H9 (cell line): ENCODE results near the gene DNMT3L. TPM values are rescaled to one million over a fixed set of nuclear protein-coding genes. Genes with fewer than 3 reads are reported as not detected.

Experiments
- DNase-seq: peaks from one replicate; pipeline ENCODE4 v3.0.0-alpha.2; 2017
- H2AFZ ChIP-seq: one replicate; pipeline ENCODE4 v1.6.1; 2013; ENCODE audit warnings: mild to moderate bottlenecking, low read length, control low read depth, moderate library complexity
- H2AK5ac ChIP-seq: 2 replicates; pipeline ENCODE4 v1.6.1; 2013; ENCODE audit warnings: low read length, control low read depth, mixed read lengths; ENCODE audit not compliant: insufficient read length
- H2BK120ac ChIP-seq: one replicate; pipeline ENCODE4 v1.6.1; 2013; ENCODE audit warnings: low read depth, mild to moderate bottlenecking, low read length, control low read depth, inconsistent platforms; ENCODE audit not compliant: poor library complexity, severe bottlenecking
- H2BK12ac ChIP-seq: 2 replicates; pipeline ENCODE4 v1.6.1; 2013; ENCODE audit warnings: low read length, control low read depth, mixed read lengths, low read depth; ENCODE audit not compliant: insufficient read length
- H2BK15ac ChIP-seq: 2 replicates; pipeline ENCODE4 v1.6.1; 2013; ENCODE audit warnings: low read depth, low read length, control low read depth
- H2BK20ac ChIP-seq: one replicate; pipeline ENCODE4 v1.6.1; 2013; ENCODE audit warnings: low read depth, mild to moderate bottlenecking, low read length, control low read depth, inconsistent platforms; ENCODE audit not compliant: poor library complexity, severe bottlenecking
- H2BK5ac ChIP-seq: 2 replicates; pipeline ENCODE4 v1.6.1; 2013; ENCODE audit warnings: low read length, control low read depth, mixed read lengths; ENCODE audit not compliant: insufficient read length
- H3K14ac ChIP-seq: 2 replicates; pipeline ENCODE4 v1.6.1; 2013; ENCODE audit warnings: low read length, control low read depth; ENCODE audit not compliant: insufficient read depth
- H3K18ac ChIP-seq: 2 replicates; pipeline ENCODE4 v1.6.1; 2013; ENCODE audit warnings: low read depth, mild to moderate bottlenecking, mixed read lengths, low read length, control low read depth; ENCODE audit not compliant: insufficient read length
- H3K23ac ChIP-seq: 2 replicates; pipeline ENCODE4 v1.6.1; 2013; ENCODE audit warnings: low read length, control low read depth, mixed read lengths, low read depth; ENCODE audit not compliant: insufficient read length
- H3K23me2 ChIP-seq: 2 replicates; pipeline ENCODE4 v1.6.1; 2013; ENCODE audit warnings: low read depth, mild to moderate bottlenecking, mixed read lengths, low read length, control low read depth; ENCODE audit not compliant: insufficient read length, poor library complexity, severe bottlenecking
- H3K27ac ChIP-seq: 2 replicates; pipeline ENCODE4 v1.5.1; 2013; ENCODE audit warnings: low read length, control low read depth, mixed read lengths, low read depth; ENCODE audit not compliant: insufficient read length
- H3K27me3 ChIP-seq: 2 replicates; pipeline ENCODE4 v1.6.1; 2013; ENCODE audit warnings: low read length, control low read depth, inconsistent platforms; ENCODE audit not compliant: insufficient read depth
- H3K4ac ChIP-seq: 2 replicates; pipeline ENCODE4 v1.6.1; 2013; ENCODE audit warnings: low read depth, mild to moderate bottlenecking, control low read depth, inconsistent platforms, low read length, moderate library complexity
- H3K4me1 ChIP-seq: 2 replicates; pipeline ENCODE4 v1.6.1; 2013; ENCODE audit warnings: low read length, control low read depth, inconsistent platforms; ENCODE audit not compliant: insufficient read depth
- H3K4me2 ChIP-seq: 2 replicates; pipeline ENCODE4 v1.6.1; 2013; ENCODE audit warnings: low read length, control low read depth, mixed read lengths; ENCODE audit not compliant: insufficient read length, insufficient read depth
- H3K56ac ChIP-seq: 2 replicates; pipeline ENCODE4 v1.6.1; 2013; ENCODE audit warnings: low read depth, mild to moderate bottlenecking, mixed read lengths, low read length, control low read depth; ENCODE audit not compliant: insufficient read length
- H3K79me1 ChIP-seq: 2 replicates; pipeline ENCODE4 v1.6.1; 2013; ENCODE audit warnings: low read depth, mild to moderate bottlenecking, moderate library complexity, low read length, control low read depth, inconsistent platforms; ENCODE audit not compliant: insufficient read depth, poor library complexity, severe bottlenecking
- H3K79me2 ChIP-seq: 2 replicates; pipeline ENCODE4 v1.6.1; 2013; ENCODE audit warnings: low read length, control low read depth, inconsistent platforms; ENCODE audit not compliant: insufficient read depth
- H3K9ac ChIP-seq: 2 replicates; pipeline ENCODE4 v1.6.1; 2013; ENCODE audit warnings: low read length, control low read depth, mixed read lengths; ENCODE audit not compliant: insufficient read length; ENCODE audit errors: extremely low read depth
- H3K9me3 ChIP-seq: one replicate; pipeline ENCODE4 v1.6.1; 2013; ENCODE audit warnings: low read depth, low read length, inconsistent platforms; ENCODE audit not compliant: control insufficient read depth
- H3T11ph ChIP-seq: one replicate; pipeline ENCODE4 v1.6.1; 2013; ENCODE audit warnings: mild to moderate bottlenecking, low read length, control low read depth, inconsistent platforms
- H4K20me1 ChIP-seq: one replicate; pipeline ENCODE4 v1.6.1; 2013; ENCODE audit not compliant: control insufficient read depth, insufficient read length, insufficient read depth
- H4K5ac ChIP-seq: 2 replicates; pipeline ENCODE4 v1.6.1; 2013; ENCODE audit warnings: low read depth, mild to moderate bottlenecking, mixed read lengths, low read length, control low read depth; ENCODE audit not compliant: insufficient read length
- H4K8ac ChIP-seq: replicated peaks from 2 replicates; pipeline ENCODE4 v1.6.1; 2013; ENCODE audit warnings: low read length, control low read depth, mixed read lengths, low read depth; ENCODE audit not compliant: insufficient read length
- H4K91ac ChIP-seq: 2 replicates; pipeline ENCODE4 v1.6.1; 2013; ENCODE audit warnings: low read depth, mild to moderate bottlenecking, moderate library complexity, mixed read lengths, low read length, control low read depth; ENCODE audit not compliant: insufficient read length
- H3K27ac Mint-ChIP-seq, 3 experiments: 2 replicates in 2 of 3; 3 replicates in 1 of 3; pipeline ENCODE4 v1.8.0; 2020 to 2021; ENCODE audit warnings: mixed read lengths in 3 of 3, mild to moderate bottlenecking in 1 of 3, moderate library complexity in 1 of 3
- H3K27me3 Mint-ChIP-seq: 2 replicates; pipeline ENCODE4 v1.8.0; 2021; ENCODE audit warnings: low read depth, mild to moderate bottlenecking, moderate library complexity, mixed read lengths
- H3K36me3 Mint-ChIP-seq, 3 experiments: 2 replicates in 2 of 3; 3 replicates in 1 of 3; pipeline ENCODE4 v1.8.0; 2020 to 2021; ENCODE audit warnings: low read depth in 3 of 3, mixed read lengths in 3 of 3; ENCODE audit not compliant: insufficient read depth in 1 of 3
- H3K4me1 Mint-ChIP-seq, 2 experiments: 2 replicates each; pipeline ENCODE4 v1.8.0; 2020; ENCODE audit warnings: mixed read lengths in 2 of 2
- H3K4me3 Mint-ChIP-seq, 2 experiments: 2 replicates in 1 of 2; 3 replicates in 1 of 2; pipeline ENCODE4 v1.8.0; 2020 to 2021; ENCODE audit warnings: mild to moderate bottlenecking in 2 of 2, mixed read lengths in 2 of 2, moderate library complexity in 1 of 2
- H3K9me3 Mint-ChIP-seq, 2 experiments: 2 replicates in 1 of 2; 3 replicates in 1 of 2; pipeline ENCODE4 v1.8.0; 2020; ENCODE audit warnings: mild to moderate bottlenecking in 2 of 2, mixed read lengths in 2 of 2, moderate library complexity in 1 of 2
- CTCF ChIP-seq: fragments of 200-600 bp; sonication (generic); conservative IDR thresholded peaks from 3 replicates; pipeline ENCODE4 v1.8.0; 2021; ENCODE audit warnings: antibody characterized with exemption, mild to moderate bottlenecking
- WGBS: extraction: QIAGEN DNeasy Blood & Tissue Kit; methylation state at CpG from one replicate; pipeline ENCODE4 v1.1.7; 2013; ENCODE audit warnings: missing lambda C conversion rate, low lambda C conversion rate, mixed read lengths; ENCODE audit not compliant: insufficient read length; ENCODE audit errors: extremely low coverage; 5-methylcytosine and 5-hydroxymethylcytosine counted together
- total RNA-seq: library from RNA; stranded (reverse); gene quantifications from 2 replicates; pipeline ENCODE4 v1.2.1, GENCODE V29; 2021

DNMT3L gene
- total RNA-seq, 1 experiment from 2014 or later, result 0.77 TPM

GRCh38 chr21:44300262-44300959, 38.7 kb upstream of the DNMT3L start:
- H3K18ac ChIP-seq, result no peak overlapping the region
- DNase-seq, result no peak
- TF ChIP-seq CTCF, result no peak
- no peak overlapping the region for H2AFZ ChIP-seq
- H3K9me3 Mint-ChIP-seq, result no peaks in the 10 kb centered on the region
- H4K20me1 ChIP-seq, result no peaks in the 10 kb centered on the region
- no peaks in the 10 kb centered on the region for H3K79me1 ChIP-seq
- no peak overlapping the region; the same call in 1 of the 2 replicates for H3K14ac ChIP-seq
- peak overlapping the region; percentile 66 to 80 for H3K4me3 Mint-ChIP-seq
- no peak overlapping the region for H3T11ph ChIP-seq
- H3K4me1 Mint-ChIP-seq, result peaks cover 18 to 33% of the 10 kb centered on the region in 2 experiments
- H4K91ac ChIP-seq, result no peak overlapping the region
- no peaks in the 10 kb centered on the region for H3K9me3 ChIP-seq
- H4K8ac ChIP-seq, result no peak overlapping the region
- H3K23me2 ChIP-seq, result peaks cover 5% of the 10 kb centered on the region
- peak overlapping the region; percentile 44 for H3K4me2 ChIP-seq
- H3K79me2 ChIP-seq, result no peaks in the 10 kb centered on the region
- H2BK5ac ChIP-seq, result no peak overlapping the region
- peaks cover 11% of the 10 kb centered on the region for H3K27me3 Mint-ChIP-seq
- no peak overlapping the region for H2AK5ac ChIP-seq
- no CpG with 5 or more reads among the region's 67 CpGs for WGBS
- H3K27me3 ChIP-seq, result no peaks in the 10 kb centered on the region
- H3K56ac ChIP-seq, result no peak overlapping the region
- H3K4me1 ChIP-seq, result no peaks in the 10 kb centered on the region; the same call in 1 of the 2 replicates
- no peak overlapping the region for H3K27ac ChIP-seq
- no peak overlapping the region for H2BK12ac ChIP-seq
- no peak overlapping the region for H2BK120ac ChIP-seq
- H3K9ac ChIP-seq, result no peak overlapping the region
- H3K27ac Mint-ChIP-seq, result peak overlapping the region in 1 of 3 experiments; percentile 77; a peak in 1 of 7 replicates
- H2BK20ac ChIP-seq, result no peak overlapping the region
- H3K4ac ChIP-seq, result no peak overlapping the region
- peaks cover 0 to 2% (median 0%) of the 10 kb centered on the region in 3 experiments; a peak in 1 of 7 replicates for H3K36me3 Mint-ChIP-seq
- H4K5ac ChIP-seq, result no peak overlapping the region
- H2BK15ac ChIP-seq, result no peak overlapping the region
- no peak overlapping the region for H3K23ac ChIP-seq
